ENCODE data around the gene DUSP22.

The DUSP22 gene

GRCh38 chr6:298233-299103, 6.2 kb downstream of the DUSP22 start:
- peaks cover 23% of the 10 kb centered on the region for H3K4me1 Mint-ChIP-seq (ENCODE audit: low read depth)
- no peak overlapping the region for H3K4me3 Mint-ChIP-seq
- H3K9me3 Mint-ChIP-seq = no peaks in the 10 kb centered on the region
- H3K27me3 Mint-ChIP-seq (ENCODE audit: low read depth) = no peaks in the 10 kb centered on the region
- no peak overlapping the region for H3K27ac Mint-ChIP-seq
- peaks cover 1% of the 10 kb centered on the region for H3K36me3 Mint-ChIP-seq (ENCODE audit: low read depth)

- no peak overlapping the region for H3K4me3 Mint-ChIP-seq
- H3K27ac Mint-ChIP-seq = no peak overlapping the region
- no peaks in the 10 kb centered on the region for H3K36me3 Mint-ChIP-seq (ENCODE audit: low read depth)
- H3K27me3 Mint-ChIP-seq (ENCODE audit: low read depth) = no peaks in the 10 kb centered on the region
- H3K9me3 Mint-ChIP-seq = no peaks in the 10 kb centered on the region
- H3K4me1 Mint-ChIP-seq (ENCODE audit: low read depth) = peaks cover 22% of the 10 kb centered on the region
These were observed 7.1 kb downstream of the DUSP22 start for GRCh38 chr6:299104-299980.

GRCh38 chr6:300026-300425, 7.7 kb downstream of the DUSP22 start:
- peaks cover 23% of the 10 kb centered on the region for H3K4me1 Mint-ChIP-seq (ENCODE audit: low read depth)
- no peaks in the 10 kb centered on the region for H3K27me3 Mint-ChIP-seq (ENCODE audit: low read depth)
- no peak overlapping the region for H3K27ac Mint-ChIP-seq
- H3K9me3 Mint-ChIP-seq = no peaks in the 10 kb centered on the region
- H3K36me3 Mint-ChIP-seq (ENCODE audit: low read depth) = peaks cover 6% of the 10 kb centered on the region
- H3K4me3 Mint-ChIP-seq = no peak overlapping the region

GRCh38 chr6:300494-301198, 8.4 kb downstream of the DUSP22 start:
- no peak overlapping the region for H3K27ac Mint-ChIP-seq
- peaks cover 6% of the 10 kb centered on the region for H3K36me3 Mint-ChIP-seq (ENCODE audit: low read depth)
- H3K27me3 Mint-ChIP-seq (ENCODE audit: low read depth) = no peaks in the 10 kb centered on the region
- H3K4me1 Mint-ChIP-seq (ENCODE audit: low read depth) = peaks cover 21% of the 10 kb centered on the region
- no peaks in the 10 kb centered on the region for H3K9me3 Mint-ChIP-seq
- no peak overlapping the region for H3K4me3 Mint-ChIP-seq

- Mint-ChIP-seq H3K27ac (no peak overlapping the region), H3K36me3 (ENCODE audit: low read depth) (peaks cover 6% of the 10 kb centered on the region), H3K4me3 (no peak overlapping the region)
These were observed 9.2 kb downstream of the DUSP22 start for GRCh38 chr6:301526-301925.

GRCh38 chr6:301929-302705, 9.8 kb downstream of the DUSP22 start:
- Mint-ChIP-seq H3K27ac (no peak overlapping the region), H3K36me3 (ENCODE audit: low read depth) (peaks cover 6% of the 10 kb centered on the region)

More at GRCh38 chr6:301526-301925, 9.2 kb downstream of the DUSP22 start:
- Mint-ChIP-seq H3K4me1 (ENCODE audit: low read depth) (peaks cover 14% of the 10 kb centered on the region), H3K27me3 (ENCODE audit: low read depth) (no peaks in the 10 kb centered on the region), H3K9me3 (no peaks in the 10 kb centered on the region)

GRCh38 chr6:302760-303159, 10.5 kb downstream of the DUSP22 start:
- Mint-ChIP-seq H3K4me3 (no peak overlapping the region), H3K36me3 (ENCODE audit: low read depth) (peaks cover 8% of the 10 kb centered on the region), H3K27ac (no peak overlapping the region), H3K4me1 (ENCODE audit: low read depth) (peaks cover 6% of the 10 kb centered on the region), H3K9me3 (no peaks in the 10 kb centered on the region), H3K27me3 (ENCODE audit: low read depth) (no peaks in the 10 kb centered on the region)

More at GRCh38 chr6:301929-302705, 9.8 kb downstream of the DUSP22 start:
- Mint-ChIP-seq H3K27me3 (ENCODE audit: low read depth) (no peaks in the 10 kb centered on the region), H3K9me3 (no peaks in the 10 kb centered on the region), H3K4me3 (no peak overlapping the region), H3K4me1 (ENCODE audit: low read depth) (peaks cover 8% of the 10 kb centered on the region)

GRCh38 chr6:303263-303662, 11.0 kb downstream of the DUSP22 start:
- Mint-ChIP-seq H3K4me1 (ENCODE audit: low read depth) (peaks cover 5% of the 10 kb centered on the region), H3K27ac (no peak overlapping the region), H3K36me3 (ENCODE audit: low read depth) (peaks cover 13% of the 10 kb centered on the region), H3K4me3 (no peak overlapping the region), H3K9me3 (no peaks in the 10 kb centered on the region), H3K27me3 (ENCODE audit: low read depth) (no peaks in the 10 kb centered on the region)

GRCh38 chr6:303948-304558, 11.8 kb downstream of the DUSP22 start:
- H3K36me3 Mint-ChIP-seq (ENCODE audit: low read depth) = peaks cover 13% of the 10 kb centered on the region
- no peak overlapping the region for H3K4me3 Mint-ChIP-seq
- no peaks in the 10 kb centered on the region for H3K9me3 Mint-ChIP-seq
- peaks cover 5% of the 10 kb centered on the region for H3K4me1 Mint-ChIP-seq (ENCODE audit: low read depth)
- no peak overlapping the region for H3K27ac Mint-ChIP-seq
- no peaks in the 10 kb centered on the region for H3K27me3 Mint-ChIP-seq (ENCODE audit: low read depth)

GRCh38 chr6:304833-305370, 12.6 kb downstream of the DUSP22 start:
- H3K27ac Mint-ChIP-seq = peak overlapping the region; percentile 47
- no peaks in the 10 kb centered on the region for H3K9me3 Mint-ChIP-seq
- H3K4me3 Mint-ChIP-seq = no peak overlapping the region
- no peaks in the 10 kb centered on the region for H3K27me3 Mint-ChIP-seq (ENCODE audit: low read depth)
- peaks cover 5% of the 10 kb centered on the region for H3K4me1 Mint-ChIP-seq (ENCODE audit: low read depth)
- peaks cover 16% of the 10 kb centered on the region for H3K36me3 Mint-ChIP-seq (ENCODE audit: low read depth)

GRCh38 chr6:305371-306206, 13.3 kb downstream of the DUSP22 start:
- peaks cover 5% of the 10 kb centered on the region for H3K4me1 Mint-ChIP-seq (ENCODE audit: low read depth)
- no peaks in the 10 kb centered on the region for H3K27me3 Mint-ChIP-seq (ENCODE audit: low read depth)
- H3K4me3 Mint-ChIP-seq = no peak overlapping the region
- no peaks in the 10 kb centered on the region for H3K9me3 Mint-ChIP-seq
- peaks cover 16% of the 10 kb centered on the region for H3K36me3 Mint-ChIP-seq (ENCODE audit: low read depth)
- no peak overlapping the region for H3K27ac Mint-ChIP-seq

- H3K27ac Mint-ChIP-seq = no peak overlapping the region
- H3K4me3 Mint-ChIP-seq = no peak overlapping the region
- peaks cover 16% of the 10 kb centered on the region for H3K36me3 Mint-ChIP-seq (ENCODE audit: low read depth)
- H3K9me3 Mint-ChIP-seq = no peaks in the 10 kb centered on the region
- peaks cover 5% of the 10 kb centered on the region for H3K4me1 Mint-ChIP-seq (ENCODE audit: low read depth)
- no peaks in the 10 kb centered on the region for H3K27me3 Mint-ChIP-seq (ENCODE audit: low read depth)
These were observed 14.4 kb downstream of the DUSP22 start for GRCh38 chr6:306641-307061.

Data from T-helper 1 cell treated with Interleukin-12 subunit alpha and Interleukin-12 subunit beta and Interleukin-4 antibody, amounts not matched to agents 30 μg/mL and 1 μg/mL, for 36 hours (primary cell).